Measurements from ENCODE around the gene RPL38.

The RPL38 gene

GRCh38 chr17:74177018-74177450 lies 26.4 kb upstream of the RPL38 start:
- H3K4me3 ChIP-seq (replicated peaks; ENCODE audit: insufficient read depth, low read length) = no peak overlapping the region
- DNase-seq (ENCODE audit: low read depth in 1 of 2, low spot score in 1 of 2) = no peak
- H3K27me3 ChIP-seq (ENCODE audit: insufficient read depth, poor library complexity, severe bottlenecking) = no peaks in the 10 kb centered on the region
- no peak for TF ChIP-seq SPI1 (IDR thresholded peaks at IDR 0.05; ENCODE audit: borderline replicate concordance, low read depth)
- TF ChIP-seq POLR2AphosphoS5 (IDR thresholded peaks at IDR 0.05; ENCODE audit: low read depth) = no peak
- no peak for TF ChIP-seq REST (IDR thresholded peaks at IDR 0.05; ENCODE audit: insufficient replicate concordance, low read depth)
- no peak for TF ChIP-seq CTCF (IDR thresholded peaks at IDR 0.05; ENCODE audit: insufficient read depth, low read length)
- TF ChIP-seq GABPA (IDR thresholded peaks at IDR 0.05; ENCODE audit: low read depth) = no peak
- H3K27ac ChIP-seq (replicated peaks) = no peak overlapping the region

GRCh38 chr17:74179576-74179975 lies 23.9 kb upstream of the RPL38 start:
- DNase-seq (ENCODE audit: low read depth in 1 of 2, low spot score in 1 of 2) = no peak
- TF ChIP-seq SPI1 (IDR thresholded peaks at IDR 0.05; ENCODE audit: borderline replicate concordance, low read depth) (no peak), POLR2AphosphoS5 (IDR thresholded peaks at IDR 0.05; ENCODE audit: low read depth) (no peak)
- H3K27me3 ChIP-seq (ENCODE audit: insufficient read depth, poor library complexity, severe bottlenecking) = no peaks in the 10 kb centered on the region
- H3K27ac ChIP-seq (replicated peaks) = no peak overlapping the region
- no peak overlapping the region for H3K4me3 ChIP-seq (replicated peaks; ENCODE audit: insufficient read depth, low read length)

- TF ChIP-seq CTCF (IDR thresholded peaks at IDR 0.05; ENCODE audit: insufficient read depth, low read length) (no peak), REST (IDR thresholded peaks at IDR 0.05; ENCODE audit: insufficient replicate concordance, low read depth) (no peak), SPI1 (IDR thresholded peaks at IDR 0.05; ENCODE audit: borderline replicate concordance, low read depth) (no peak), GABPA (IDR thresholded peaks at IDR 0.05; ENCODE audit: low read depth) (no peak), POLR2AphosphoS5 (IDR thresholded peaks at IDR 0.05; ENCODE audit: low read depth) (no peak)
- Histone ChIP-seq H3K4me3 (replicated peaks; ENCODE audit: insufficient read depth, low read length) (no peak overlapping the region), H3K27ac (replicated peaks) (no peak overlapping the region), H3K27me3 (ENCODE audit: insufficient read depth, poor library complexity, severe bottlenecking) (no peaks in the 10 kb centered on the region)
- no peak for DNase-seq (ENCODE audit: low read depth in 1 of 2, low spot score in 1 of 2)
Observed at GRCh38 chr17:74180336-74180735, 23.1 kb upstream of the RPL38 start.

- Histone ChIP-seq H3K27ac (replicated peaks) (no peak overlapping the region), H3K27me3 (ENCODE audit: insufficient read depth, poor library complexity, severe bottlenecking) (no peaks in the 10 kb centered on the region), H3K4me3 (replicated peaks; ENCODE audit: insufficient read depth, low read length) (no peak overlapping the region)
- no peak for TF ChIP-seq CTCF (IDR thresholded peaks at IDR 0.05; ENCODE audit: insufficient read depth, low read length)
- no peak for TF ChIP-seq GABPA (IDR thresholded peaks at IDR 0.05; ENCODE audit: low read depth)
- TF ChIP-seq POLR2AphosphoS5 (IDR thresholded peaks at IDR 0.05; ENCODE audit: low read depth) = no peak
- no peak for TF ChIP-seq SPI1 (IDR thresholded peaks at IDR 0.05; ENCODE audit: borderline replicate concordance, low read depth)
- TF ChIP-seq REST (IDR thresholded peaks at IDR 0.05; ENCODE audit: insufficient replicate concordance, low read depth) = no peak
- no peak for DNase-seq (ENCODE audit: low read depth in 1 of 2, low spot score in 1 of 2)
Observed at GRCh38 chr17:74181341-74181740, 22.1 kb upstream of the RPL38 start.

All from HL-60 (cell line).